Cardiac muscle cell (in vitro differentiated cells and primary cell): ENCODE data around the gene TEX53. TPM values are rescaled to one million over a fixed set of nuclear protein-coding genes. Genes with fewer than 3 reads are reported as not detected.
A peak's percentile ranks its signal among the peaks of the same experiment; 100 is the strongest.

Experiments used
- DNase-seq, 2 donors: peaks; one replicate each; pipeline versions ENCODE4 v3.0.0 to v3.0.0-alpha.2; 2010 to 2017; ENCODE audit warnings: low read depth in 1 of 2, low spot score in 1 of 2
- H3K27ac ChIP-seq: fragments of 200-600 bp; sonication (generic); 2 replicates; pipeline ENCODE4 v1.5.1; 2016
- H3K27me3 ChIP-seq: fragments of 200-600 bp; sonication (generic); 2 replicates; pipeline ENCODE4 v1.6.0; 2016; ENCODE audit warnings: control low read depth
- H3K36me3 ChIP-seq: fragments of 200-600 bp; sonication (generic); 2 replicates; pipeline ENCODE4 v1.5.1; 2016; ENCODE audit warnings: control low read depth
- H3K4me1 ChIP-seq: fragments of 200-600 bp; sonication (generic); 2 replicates; pipeline ENCODE4 v1.8.1; 2017; ENCODE audit warnings: low read depth, mild to moderate bottlenecking, mixed run types
- H3K4me3 ChIP-seq: fragments of 200-600 bp; sonication (generic); 2 replicates; pipeline ENCODE4 v1.5.1; 2016; ENCODE audit warnings: mild to moderate bottlenecking
- H3K9me3 ChIP-seq: fragments of 200-600 bp; sonication (generic); 2 replicates; pipeline ENCODE4 v1.5.1; 2017; ENCODE audit warnings: low read depth, mild to moderate bottlenecking, control low read depth
- polyA plus RNA-seq: library from polyadenylated mRNA; unstranded; fragments of >200 nt; fragmentation: Nextera tagmentation; extraction: Ambion mirVana; gene quantifications from 2 replicates; pipeline ENCODE4 v1.2.1, GENCODE V29; 2016
- total RNA-seq: library from RNA; depleted of rRNA; stranded (reverse); fragments of >200 nt; gene quantifications from 2 replicates; pipeline ENCODE4 v1.2.3, GENCODE V29; 2016
- TF ChIP-seq, protein P1 (sequence below): IDR thresholded peaks from 2 replicates; pipeline ENCODE4 v1.5.1; 2012; ENCODE audit warnings: low read depth, mild to moderate bottlenecking, low read length

The TEX53 gene
- total and polyA plus RNA-seq, 2 experiments from 2014 or later: not detected

- Histone ChIP-seq H3K4me1 (no peaks in the 10 kb centered on the region), H3K9me3 (no peaks in the 10 kb centered on the region)
Observed at GRCh38 chr9:114613087-114613486, 44.5 kb downstream of the TEX53 start.

GRCh38 chr9:114612272-114612923, 45.2 kb downstream of the TEX53 start:
- TF ChIP-seq, protein P1, sequence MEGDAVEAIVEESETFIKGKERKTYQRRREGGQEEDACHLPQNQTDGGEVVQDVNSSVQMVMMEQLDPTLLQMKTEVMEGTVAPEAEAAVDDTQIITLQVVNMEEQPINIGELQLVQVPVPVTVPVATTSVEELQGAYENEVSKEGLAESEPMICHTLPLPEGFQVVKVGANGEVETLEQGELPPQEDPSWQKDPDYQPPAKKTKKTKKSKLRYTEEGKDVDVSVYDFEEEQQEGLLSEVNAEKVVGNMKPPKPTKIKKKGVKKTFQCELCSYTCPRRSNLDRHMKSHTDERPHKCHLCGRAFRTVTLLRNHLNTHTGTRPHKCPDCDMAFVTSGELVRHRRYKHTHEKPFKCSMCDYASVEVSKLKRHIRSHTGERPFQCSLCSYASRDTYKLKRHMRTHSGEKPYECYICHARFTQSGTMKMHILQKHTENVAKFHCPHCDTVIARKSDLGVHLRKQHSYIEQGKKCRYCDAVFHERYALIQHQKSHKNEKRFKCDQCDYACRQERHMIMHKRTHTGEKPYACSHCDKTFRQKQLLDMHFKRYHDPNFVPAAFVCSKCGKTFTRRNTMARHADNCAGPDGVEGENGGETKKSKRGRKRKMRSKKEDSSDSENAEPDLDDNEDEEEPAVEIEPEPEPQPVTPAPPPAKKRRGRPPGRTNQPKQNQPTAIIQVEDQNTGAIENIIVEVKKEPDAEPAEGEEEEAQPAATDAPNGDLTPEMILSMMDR: no peak
- Histone ChIP-seq H3K9me3 (no peaks in the 10 kb centered on the region), H3K4me1 (no peaks in the 10 kb centered on the region), H3K36me3 (no peaks in the 10 kb centered on the region), H3K27ac (no peak overlapping the region), H3K4me3 (no peak overlapping the region), H3K27me3 (no peaks in the 10 kb centered on the region)
- no peak for DNase-seq

More at GRCh38 chr9:114613087-114613486, 44.5 kb downstream of the TEX53 start:
- Histone ChIP-seq H3K4me3 (no peak overlapping the region), H3K27me3 (no peaks in the 10 kb centered on the region), H3K27ac (no peak overlapping the region), H3K36me3 (no peaks in the 10 kb centered on the region)
- DNase-seq: no peak
- TF ChIP-seq, protein P1: no peak

- Histone ChIP-seq H3K27ac (no peak overlapping the region), H3K4me1 (no peaks in the 10 kb centered on the region)
- peak; percentile 61 to 81 for DNase-seq
Observed at GRCh38 chr9:114611516-114612271, 45.9 kb downstream of the TEX53 start.

GRCh38 chr9:114608525-114608796, 49.1 kb downstream of the TEX53 start:
- Histone ChIP-seq H3K27me3 (no peaks in the 10 kb centered on the region), H3K36me3 (no peaks in the 10 kb centered on the region), H3K4me1 (no peaks in the 10 kb centered on the region), H3K4me3 (no peak overlapping the region), H3K9me3 (no peaks in the 10 kb centered on the region), H3K27ac (no peak overlapping the region)
- TF ChIP-seq, protein P1: no peak
- no peak for DNase-seq

More at GRCh38 chr9:114611516-114612271, 45.9 kb downstream of the TEX53 start:
- Histone ChIP-seq H3K27me3 (no peaks in the 10 kb centered on the region), H3K4me3 (peak overlapping the region; percentile 34), H3K36me3 (no peaks in the 10 kb centered on the region), H3K9me3 (no peaks in the 10 kb centered on the region)
- TF ChIP-seq, protein P1: no peak

- Histone ChIP-seq H3K27ac (no peak overlapping the region), H3K27me3 (no peaks in the 10 kb centered on the region), H3K9me3 (no peaks in the 10 kb centered on the region), H3K36me3 (no peaks in the 10 kb centered on the region), H3K4me3 (no peak overlapping the region), H3K4me1 (no peaks in the 10 kb centered on the region)
- no peak for DNase-seq
- TF ChIP-seq, protein P1: no peak
Observed at GRCh38 chr9:114607671-114608524, 49.7 kb downstream of the TEX53 start.
